Endothelial cell (in vitro differentiated cells): ENCODE results near the gene KCNQ1. TPM values are rescaled to one million over a fixed set of nuclear protein-coding genes. Genes with fewer than 3 reads are reported as not detected.

Experiments
- DNase-seq: peaks from one replicate; pipeline ENCODE4 v3.0.0; 2021; ENCODE audit warnings: low spot score
- H3K27ac Mint-ChIP-seq: one replicate; pipeline ENCODE4 v1.8.0; 2021; ENCODE audit warnings: mixed read lengths, inconsistent platforms; ENCODE audit not compliant: unreplicated experiment
- H3K27me3 Mint-ChIP-seq: one replicate; pipeline ENCODE4 v1.8.0; 2021; ENCODE audit warnings: mild to moderate bottlenecking, moderate library complexity, mixed read lengths, inconsistent platforms; ENCODE audit not compliant: unreplicated experiment
- H3K36me3 Mint-ChIP-seq: one replicate; pipeline ENCODE4 v1.8.0; 2021; ENCODE audit warnings: mild to moderate bottlenecking, low read depth, mixed read lengths, inconsistent platforms; ENCODE audit not compliant: unreplicated experiment
- H3K4me1 Mint-ChIP-seq: one replicate; pipeline ENCODE4 v1.8.0; 2021; ENCODE audit warnings: mild to moderate bottlenecking, mixed read lengths, inconsistent platforms; ENCODE audit not compliant: unreplicated experiment
- H3K4me3 Mint-ChIP-seq: one replicate; pipeline ENCODE4 v1.8.0; 2021; ENCODE audit warnings: mild to moderate bottlenecking, mixed read lengths, inconsistent platforms; ENCODE audit not compliant: unreplicated experiment
- H3K9me3 Mint-ChIP-seq: one replicate; pipeline ENCODE4 v1.8.0; 2021; ENCODE audit warnings: mixed read lengths, inconsistent platforms; ENCODE audit not compliant: unreplicated experiment
- total RNA-seq: library from RNA; stranded (reverse); fragmentation: NEBNext Ultra II Directional; extraction: Animal tissue kit (Norgen Biotek cat#: 25700); gene quantifications from one replicate; pipeline ENCODE4 v1.2.1, GENCODE V29; 2021; ENCODE audit not compliant: unreplicated experiment
- TF ChIP-seq, protein P1 (sequence below): fragments of 200-600 bp; sonication (generic); IDR thresholded peaks from one replicate; pipeline ENCODE4 v1.5.0; 2021; ENCODE audit warnings: antibody characterized with exemption; ENCODE audit not compliant: unreplicated experiment

The KCNQ1 gene
- total RNA-seq, 1 donor from 2014 or later, result 35.3 TPM

DNA sequence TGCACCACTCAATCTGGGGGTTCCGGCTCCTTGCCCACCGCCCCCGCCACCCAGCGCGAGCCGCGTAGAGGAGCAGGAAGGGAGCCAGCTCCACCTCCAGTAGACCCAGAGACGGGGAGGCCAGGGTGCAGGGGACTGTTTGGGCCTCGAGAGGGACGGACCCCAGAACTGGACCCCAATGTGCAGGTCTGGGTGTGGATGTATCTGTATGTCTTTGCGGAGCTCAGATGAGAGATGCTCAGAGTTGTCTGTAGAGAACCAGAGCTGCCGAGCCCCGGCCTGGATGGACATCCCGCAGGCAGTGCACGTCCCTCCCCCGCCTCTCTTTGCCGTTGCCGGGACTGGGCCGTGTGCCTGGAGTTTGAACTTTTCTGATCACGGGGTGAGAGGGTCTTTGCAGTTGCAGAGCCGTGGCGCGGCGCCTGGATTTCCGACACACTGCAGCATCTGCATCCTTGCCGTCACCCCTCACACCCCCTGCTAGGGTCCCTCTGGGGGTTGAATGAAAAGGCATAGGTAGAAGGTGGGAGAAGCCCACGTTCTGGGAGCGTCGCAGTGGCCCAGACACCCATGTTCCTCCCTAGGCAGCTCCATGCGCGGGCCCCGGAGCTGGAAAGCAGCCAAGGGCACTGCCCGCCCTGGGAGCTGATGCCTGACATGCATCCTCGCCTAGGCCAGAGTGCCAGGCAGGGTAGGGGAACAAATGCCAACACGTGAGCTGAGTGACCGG, 105.2 kb downstream of the KCNQ1 start:
- Mint-ChIP-seq H3K27me3 (no peaks in the 10 kb centered on the region), H3K36me3 (peaks cover 4% of the 10 kb centered on the region), H3K27ac (no peak overlapping the region), H3K4me1 (no peaks in the 10 kb centered on the region), H3K4me3 (no peak overlapping the region), H3K9me3 (no peaks in the 10 kb centered on the region)
- DNase-seq, result no peak
- TF ChIP-seq, protein P1, sequence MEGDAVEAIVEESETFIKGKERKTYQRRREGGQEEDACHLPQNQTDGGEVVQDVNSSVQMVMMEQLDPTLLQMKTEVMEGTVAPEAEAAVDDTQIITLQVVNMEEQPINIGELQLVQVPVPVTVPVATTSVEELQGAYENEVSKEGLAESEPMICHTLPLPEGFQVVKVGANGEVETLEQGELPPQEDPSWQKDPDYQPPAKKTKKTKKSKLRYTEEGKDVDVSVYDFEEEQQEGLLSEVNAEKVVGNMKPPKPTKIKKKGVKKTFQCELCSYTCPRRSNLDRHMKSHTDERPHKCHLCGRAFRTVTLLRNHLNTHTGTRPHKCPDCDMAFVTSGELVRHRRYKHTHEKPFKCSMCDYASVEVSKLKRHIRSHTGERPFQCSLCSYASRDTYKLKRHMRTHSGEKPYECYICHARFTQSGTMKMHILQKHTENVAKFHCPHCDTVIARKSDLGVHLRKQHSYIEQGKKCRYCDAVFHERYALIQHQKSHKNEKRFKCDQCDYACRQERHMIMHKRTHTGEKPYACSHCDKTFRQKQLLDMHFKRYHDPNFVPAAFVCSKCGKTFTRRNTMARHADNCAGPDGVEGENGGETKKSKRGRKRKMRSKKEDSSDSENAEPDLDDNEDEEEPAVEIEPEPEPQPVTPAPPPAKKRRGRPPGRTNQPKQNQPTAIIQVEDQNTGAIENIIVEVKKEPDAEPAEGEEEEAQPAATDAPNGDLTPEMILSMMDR, result no peak

DNA sequence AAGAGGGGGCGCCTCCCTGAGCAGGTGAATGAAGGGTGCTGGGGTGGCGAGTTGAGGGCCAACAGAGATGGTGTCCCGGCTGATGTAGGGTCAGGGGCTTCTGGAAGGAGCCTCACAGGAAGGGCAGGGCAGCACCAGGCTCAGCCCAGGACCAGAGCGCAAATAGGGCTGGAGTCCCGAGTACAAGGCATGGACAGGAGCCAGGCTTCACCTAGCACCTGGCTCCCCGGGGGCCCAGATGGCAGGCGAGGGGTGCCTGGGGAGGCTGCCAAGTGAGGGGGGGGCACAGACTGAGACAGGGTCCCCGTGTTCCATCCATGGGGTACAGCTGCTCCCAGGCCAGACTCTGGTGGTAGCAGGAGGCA, 105.8 kb downstream of the KCNQ1 start:
- Mint-ChIP-seq H3K27ac (no peak overlapping the region), H3K4me3 (no peak overlapping the region)
- no peak for DNase-seq

DNA sequence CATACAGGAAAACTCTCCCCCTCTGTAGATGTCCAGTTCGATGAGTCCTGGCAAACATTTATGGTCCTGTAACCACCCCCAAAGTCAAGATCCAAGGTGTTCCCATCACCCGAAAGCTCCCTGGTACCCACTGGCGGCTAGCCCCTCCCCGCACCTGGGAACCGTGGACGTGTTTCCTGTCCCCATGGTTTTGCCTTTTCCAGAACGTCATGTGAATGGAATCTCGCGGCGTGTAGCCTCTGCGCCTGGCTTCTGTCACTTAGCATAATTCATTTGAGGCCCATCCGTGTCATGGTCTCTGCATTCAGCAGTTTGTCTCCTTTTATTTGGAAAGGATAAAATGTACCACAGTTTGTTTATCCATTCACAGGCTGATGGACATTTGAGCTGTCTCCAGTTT, 106.3 kb downstream of the KCNQ1 start:
- H3K27me3 Mint-ChIP-seq, result no peaks in the 10 kb centered on the region
- H3K4me1 Mint-ChIP-seq, result no peaks in the 10 kb centered on the region
- TF ChIP-seq, protein P1, result no peak
- no peak for DNase-seq
- no peak overlapping the region for H3K4me3 Mint-ChIP-seq
- no peak overlapping the region for H3K27ac Mint-ChIP-seq
- no peaks in the 10 kb centered on the region for H3K9me3 Mint-ChIP-seq
- H3K36me3 Mint-ChIP-seq, result peaks cover 4% of the 10 kb centered on the region

More for the DNA sequence above, 105.8 kb downstream of the KCNQ1 start:
- H3K36me3 Mint-ChIP-seq, result peaks cover 4% of the 10 kb centered on the region
- H3K27me3 Mint-ChIP-seq, result no peaks in the 10 kb centered on the region
- H3K9me3 Mint-ChIP-seq, result no peaks in the 10 kb centered on the region
- TF ChIP-seq, protein P1, result no peak
- no peaks in the 10 kb centered on the region for H3K4me1 Mint-ChIP-seq

DNA sequence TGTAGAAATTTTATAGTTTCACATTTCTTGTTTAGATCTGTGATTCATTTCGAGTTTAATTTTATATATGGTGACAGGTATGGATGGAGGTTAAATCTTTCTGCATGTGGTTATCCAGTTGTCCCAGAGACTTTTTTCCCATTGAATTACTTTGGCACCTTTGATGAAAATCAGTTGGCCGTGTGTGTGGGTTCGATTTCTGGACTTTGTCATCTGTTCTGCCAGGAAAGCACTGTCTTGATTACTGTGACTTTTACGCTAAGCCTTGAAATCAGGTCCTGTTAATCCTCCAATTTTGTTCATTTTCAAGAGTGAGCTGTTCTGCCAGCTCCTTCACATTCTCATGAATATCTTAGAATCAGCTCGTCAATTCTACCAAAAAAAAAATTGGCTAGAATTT, 107.4 kb downstream of the KCNQ1 start:
- H3K27me3 Mint-ChIP-seq, result peaks cover 2% of the 10 kb centered on the region
- no peak for DNase-seq
- TF ChIP-seq, protein P1, result no peak
- H3K4me3 Mint-ChIP-seq, result no peak overlapping the region
- no peaks in the 10 kb centered on the region for H3K9me3 Mint-ChIP-seq
- H3K4me1 Mint-ChIP-seq, result no peaks in the 10 kb centered on the region
- H3K36me3 Mint-ChIP-seq, result peaks cover 10% of the 10 kb centered on the region
- H3K27ac Mint-ChIP-seq, result no peak overlapping the region

DNA sequence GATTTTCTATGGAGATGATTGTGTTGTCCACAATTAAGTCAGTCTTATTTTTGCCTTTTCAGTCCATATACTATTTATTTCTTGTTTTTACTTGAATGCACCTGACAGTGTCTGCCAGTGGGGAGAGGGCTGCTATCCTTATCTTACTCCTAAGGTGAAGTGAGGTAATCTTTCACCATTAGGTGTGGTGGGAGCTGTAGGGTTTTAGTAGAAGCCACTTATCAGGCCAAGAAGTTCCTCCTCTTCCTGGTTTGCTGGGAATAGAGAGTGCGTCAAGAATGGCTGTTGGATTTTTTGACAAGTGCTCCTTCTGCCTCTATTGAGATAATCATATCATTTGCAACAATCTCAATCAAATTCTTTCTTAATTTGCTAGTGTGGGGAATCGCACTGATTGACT, 108.4 kb downstream of the KCNQ1 start:
- H3K27me3 Mint-ChIP-seq, result peaks cover 2% of the 10 kb centered on the region
- H3K4me3 Mint-ChIP-seq, result no peak overlapping the region
- H3K9me3 Mint-ChIP-seq, result no peaks in the 10 kb centered on the region
- DNase-seq, result no peak
- TF ChIP-seq, protein P1, result no peak
- H3K4me1 Mint-ChIP-seq, result no peaks in the 10 kb centered on the region
- no peak overlapping the region for H3K27ac Mint-ChIP-seq
- H3K36me3 Mint-ChIP-seq, result peaks cover 10% of the 10 kb centered on the region
